IMR-90 (cell line): ENCODE measurements around the gene FAM193B. TPM values are rescaled to one million over a fixed set of nuclear protein-coding genes. Genes with fewer than 3 reads are reported as not detected.

Source experiments
- ATAC-seq: fragments of 200-7000 bp; cut with Tn5 transposase; 2 replicates; pipeline ENCODE4 v1.9.1; 2020; ENCODE audit warnings: low read depth, mild to moderate bottlenecking, moderate library complexity
- BruUV-seq: library from RNA; stranded (reverse); fragments of 400-500 nt; replicated peaks from 2 replicates; lab custom pipeline; 2021; lab: Mats Ljungman, UMichigan
- CTCF ChIA-PET: fragments of 300-600 bp; formaldehyde crosslinking; extraction: SDS; loops from one replicate; lab custom pipeline; 2021; ENCODE audit warnings: antibody characterized with exemption; lab: Yijun Ruan, JAX
- POLR2A ChIA-PET: fragments of 300-600 bp; sonication (Branson Sonifier 250); formaldehyde crosslinking; loops from one replicate; lab custom pipeline; 2022; ENCODE audit warnings: antibody characterized with exemption; ENCODE audit not compliant: unreplicated experiment; lab: Charles Lee
- DNase-seq: peaks from one replicate; pipeline ENCODE4 v3.0.0; 2013
- H2AFZ ChIP-seq: replicated peaks from 2 replicates; pipeline ENCODE3; 2013; ENCODE audit warnings: low read length, mild to moderate bottlenecking; ENCODE audit not compliant: poor library complexity
- H2AK5ac ChIP-seq: 2 replicates; pipeline ENCODE4 v1.6.1; 2013; ENCODE audit warnings: low read depth, low read length, inconsistent platforms
- H2AK9ac ChIP-seq: replicated peaks from 2 replicates; pipeline ENCODE3; 2013; ENCODE audit warnings: mild to moderate bottlenecking, low read depth, low read length, moderate library complexity; ENCODE audit not compliant: poor library complexity
- H2BK120ac ChIP-seq: 2 replicates; pipeline ENCODE4 v1.6.1; 2013; ENCODE audit warnings: low read depth, low read length, inconsistent platforms
- H2BK15ac ChIP-seq: 3 replicates; pipeline ENCODE4 v1.6.1; 2013; ENCODE audit warnings: low read depth, low read length, inconsistent platforms
- H2BK20ac ChIP-seq: 2 replicates; pipeline ENCODE4 v1.6.1; 2013; ENCODE audit warnings: low read depth, mild to moderate bottlenecking, inconsistent platforms, low read length, moderate library complexity
- H2BK5ac ChIP-seq: 2 replicates; pipeline ENCODE4 v1.6.1; 2013; ENCODE audit warnings: mild to moderate bottlenecking, low read depth, low read length, inconsistent platforms; ENCODE audit not compliant: poor library complexity, severe bottlenecking
- H3K14ac ChIP-seq: replicated peaks from 2 replicates; pipeline ENCODE4 v1.6.1; 2013; ENCODE audit warnings: low read depth, low read length, inconsistent platforms
- H3K18ac ChIP-seq: 2 replicates; pipeline ENCODE4 v1.6.1; 2013; ENCODE audit warnings: low read depth, low read length, control low read depth
- H3K23ac ChIP-seq: 2 replicates; pipeline ENCODE4 v1.6.1; 2013; ENCODE audit warnings: low read depth, low read length, inconsistent platforms
- H3K27ac ChIP-seq: 2 replicates; pipeline ENCODE4 v1.5.1; 2013; ENCODE audit warnings: mild to moderate bottlenecking, control low read depth, low read length; ENCODE audit not compliant: insufficient read depth
- H3K27me3 ChIP-seq: 2 replicates; pipeline ENCODE4 v1.6.1; 2013; ENCODE audit warnings: low read length; ENCODE audit not compliant: control insufficient read depth, insufficient read depth
- H3K36me3 ChIP-seq: 2 replicates; pipeline ENCODE4 v1.6.1; 2013; ENCODE audit warnings: low read length, mixed read lengths; ENCODE audit not compliant: control insufficient read depth, insufficient read depth
- H3K4ac ChIP-seq: 2 replicates; pipeline ENCODE4 v1.6.1; 2013; ENCODE audit warnings: low read depth, low read length, inconsistent platforms
- H3K4me1 ChIP-seq: 2 replicates; pipeline ENCODE4 v1.6.1; 2013; ENCODE audit warnings: low read length, mixed read lengths; ENCODE audit not compliant: control insufficient read depth, insufficient read depth
- H3K4me2 ChIP-seq: 2 replicates; pipeline ENCODE4 v1.6.1; 2013; ENCODE audit warnings: low read depth, mild to moderate bottlenecking, control low read depth, low read length, moderate library complexity
- H3K4me3 ChIP-seq: 2 replicates; pipeline ENCODE4 v1.5.1; 2013; ENCODE audit warnings: low read depth, mild to moderate bottlenecking, control low read depth, low read length, moderate library complexity; ENCODE audit not compliant: insufficient read depth
- H3K56ac ChIP-seq: 2 replicates; pipeline ENCODE4 v1.6.1; 2013; ENCODE audit warnings: low read length, inconsistent platforms; ENCODE audit not compliant: insufficient read depth; ENCODE audit errors: extremely low read depth
- H3K79me1 ChIP-seq, 2 experiments: 2 replicates each; pipeline ENCODE4 v1.6.1; 2013; ENCODE audit warnings: low read length in 2 of 2, inconsistent platforms in 1 of 2, low read depth in 1 of 2
- H3K9ac ChIP-seq: 2 replicates; pipeline ENCODE4 v1.6.1; 2013; ENCODE audit warnings: low read depth, low read length, control low read depth
- H3K9me1 ChIP-seq: 2 replicates; pipeline ENCODE4 v1.6.1; 2013; ENCODE audit warnings: low read length, inconsistent platforms; ENCODE audit not compliant: insufficient read depth
- H3K9me3 ChIP-seq: 2 replicates; pipeline ENCODE4 v1.6.1; 2013; ENCODE audit warnings: low read length; ENCODE audit not compliant: control insufficient read depth, insufficient read depth
- H4K20me1 ChIP-seq: 2 replicates; pipeline ENCODE4 v1.6.1; 2013; ENCODE audit warnings: low read length, inconsistent platforms; ENCODE audit not compliant: insufficient read depth
- H4K5ac ChIP-seq: 2 replicates; pipeline ENCODE4 v1.6.1; 2013; ENCODE audit warnings: mild to moderate bottlenecking, low read depth, low read length, control low read depth
- H4K8ac ChIP-seq, 2 experiments: 2 replicates each; pipeline ENCODE4 v1.6.1; 2013; ENCODE audit warnings: low read depth in 2 of 2, low read length in 2 of 2, control low read depth in 1 of 2, inconsistent platforms in 1 of 2
- H4K91ac ChIP-seq: 2 replicates; pipeline ENCODE4 v1.6.1; 2013; ENCODE audit warnings: low read depth, low read length, inconsistent platforms; ENCODE audit not compliant: insufficient read depth
- BHLHE40 ChIP-seq: fragments of 150-350 bp; IDR thresholded peaks from 2 replicates; pipeline ENCODE4 v1.6.1; 2016; ENCODE audit warnings: mild to moderate bottlenecking, low read depth, low read length
- CEBPB ChIP-seq: IDR thresholded peaks from 2 replicates; pipeline ENCODE4 v1.6.1; 2012; ENCODE audit warnings: low read depth, low read length, improper control_type of control experiment
- CHD1 ChIP-seq: IDR thresholded peaks from 2 replicates; pipeline ENCODE4 v1.6.1; 2012; ENCODE audit warnings: low read depth, low read length, improper control_type of control experiment
- CTCF ChIP-seq: conservative IDR thresholded peaks from 2 replicates; pipeline ENCODE4 v1.5.1; 2012; ENCODE audit warnings: mild to moderate bottlenecking, low read depth, low read length, improper control_type of control experiment
- ELK1 ChIP-seq: fragments of 150-350 bp; IDR thresholded peaks from 2 replicates; pipeline ENCODE4 v1.6.1; 2016; ENCODE audit warnings: low read depth, mild to moderate bottlenecking, low read length, moderate library complexity, borderline replicate concordance
- FOS ChIP-seq: fragments of 150-350 bp; IDR thresholded peaks from 2 replicates; pipeline ENCODE4 v1.6.1; 2016; ENCODE audit warnings: low read depth, low read length
- MAFK ChIP-seq: IDR thresholded peaks from 2 replicates; pipeline ENCODE4 v1.6.1; 2012; ENCODE audit warnings: low read depth, low read length, improper control_type of control experiment
- MAZ ChIP-seq: IDR thresholded peaks from 2 replicates; pipeline ENCODE4 v1.6.1; 2012; ENCODE audit warnings: low read depth, mild to moderate bottlenecking, low read length, improper control_type of control experiment, moderate library complexity, borderline replicate concordance
- MXI1 ChIP-seq: IDR thresholded peaks from 2 replicates; pipeline ENCODE4 v1.6.1; 2012; ENCODE audit warnings: low read depth, mild to moderate bottlenecking, low read length, moderate library complexity, borderline replicate concordance
- NFE2L2 ChIP-seq: fragments of 150-350 bp; IDR thresholded peaks from 2 replicates; pipeline ENCODE4 v1.6.1; 2016; ENCODE audit warnings: low read depth, mild to moderate bottlenecking, low read length
- POLR2A ChIP-seq: IDR thresholded peaks from 2 replicates; pipeline ENCODE4 v1.6.1; 2012; ENCODE audit warnings: mild to moderate bottlenecking, low read depth, low read length
- RAD21 ChIP-seq: IDR thresholded peaks from 2 replicates; pipeline ENCODE4 v1.6.1; 2012; ENCODE audit warnings: low read length, improper control_type of control experiment
- RCOR1 ChIP-seq: IDR thresholded peaks from 2 replicates; pipeline ENCODE4 v1.6.1; 2012; ENCODE audit warnings: mild to moderate bottlenecking, low read length, improper control_type of control experiment; ENCODE audit not compliant: insufficient replicate concordance
- RFX5 ChIP-seq: IDR thresholded peaks from 2 replicates; pipeline ENCODE4 v1.8.0; 2012; ENCODE audit warnings: low read depth, mild to moderate bottlenecking, low read length, moderate library complexity
- SMC3 ChIP-seq: fragments of 150-350 bp; IDR thresholded peaks from 2 replicates; pipeline ENCODE4 v1.6.1; 2016; ENCODE audit warnings: low read depth, mild to moderate bottlenecking, antibody characterized with exemption, low read length, moderate library complexity
- USF2 ChIP-seq: fragments of 150-350 bp; IDR thresholded peaks from 2 replicates; pipeline ENCODE4 v1.6.1; 2017; ENCODE audit warnings: mild to moderate bottlenecking, antibody characterized with exemption, low read length, low read depth
- WGBS, 2 experiments: methylation state at CpG; one replicate each; pipeline versions ENCODE4 v1.1.5 to v1.1.7; 2013; ENCODE audit warnings: missing lambda C conversion rate in 2 of 2; ENCODE audit not compliant: insufficient read length in 1 of 2; ENCODE audit errors: extremely low coverage in 2 of 2; 5-methylcytosine and 5-hydroxymethylcytosine counted together
- dilution Hi-C: fragments of 300-500 bp; cut with HindIII; formaldehyde crosslinking; loops from one replicate; pipeline ENCODE4 v1.14.3; 2018; ENCODE audit warnings: low sequenced_read_pairs; ENCODE audit not compliant: unreplicated experiment
- in situ Hi-C: fragments of 300-500 bp; cut with MboI; formaldehyde crosslinking; loops from 3 replicates; pipeline ENCODE4 v1.14.3; 2019; ENCODE audit warnings: low sequenced_read_pairs, inconsistent platforms, mixed read lengths
- intact Hi-C: fragments of 100-400 bp; cut with micrococcal nuclease; formaldehyde crosslinking; loops from 2 replicates; pipeline ENCODE4 v1.10.0; 2022
- polyA plus RNA-seq, 3 experiments: library from polyadenylated mRNA; depleted of rRNA; stranded (reverse); fragments of >200 nt; gene quantifications; 2 replicates each; pipeline ENCODE4 v1.2.3, GENCODE V29; 2012; ENCODE audit warnings: low replicate concordance in 1 of 3
- total RNA-seq: library from RNA; depleted of rRNA; stranded (reverse); fragments of >200 nt; gene quantifications from 2 replicates; pipeline ENCODE4 v1.2.3, GENCODE V29; 2012

Gene FAM193B
- total and polyA plus RNA-seq, 2 of the 4 experiments (the other 2 are of a cell fraction): 9.5 to 52.2 TPM

- in situ Hi-C loops (no loop called here), dilution Hi-C loops (no loop called here), intact Hi-C loops (no loop called here)
- Histone ChIP-seq H4K20me1 (no peaks in the 10 kb centered on the region; the same call in 1 of the 2 replicates), H3K9me1 (no peaks in the 10 kb centered on the region), H3K4ac (no peak overlapping the region), H2AK5ac (no peak overlapping the region), H3K9me3 (no peaks in the 10 kb centered on the region), H3K79me1 (peaks cover 12 to 13% of the 10 kb centered on the region in 2 experiments; a peak in 3 of 4 replicates), H2BK15ac (no peak overlapping the region), H2AK9ac (no peak overlapping the region), H4K5ac (no peak overlapping the region), H3K27ac (no peak overlapping the region), H2BK20ac (no peak overlapping the region), H3K23ac (no peak overlapping the region), H3K4me2 (no peak overlapping the region), H3K9ac (no peak overlapping the region), H4K8ac (no peak overlapping the region), H3K4me1 (no peaks in the 10 kb centered on the region), H3K27me3 (no peaks in the 10 kb centered on the region), H3K56ac (no peak overlapping the region), H3K18ac (no peak overlapping the region), H2BK120ac (no peak overlapping the region), H3K36me3 (peaks cover 51% of the 10 kb centered on the region), H4K91ac (no peak overlapping the region), H3K14ac (no peak overlapping the region), H2BK5ac (no peak overlapping the region), H3K4me3 (no peak overlapping the region), H2AFZ (no peak overlapping the region)
- WGBS, 2 experiments: 81% methylated on average over 9 of the region's 11 CpGs; no CpG with 5 or more reads in 1 of the 2 experiments
- ChIA-PET POLR2A (no interaction called here), CTCF (no interaction called here)
- no peak for ATAC-seq
- BruUV-seq: no TSS peak
- DNase-seq: no peak
- no peak for TF ChIP-seq SMC3
- TF ChIP-seq RFX5: no peak
- no peak for TF ChIP-seq FOS
- no peak for TF ChIP-seq MAFK
- no peak for TF ChIP-seq USF2
- TF ChIP-seq POLR2A: no peak
- no peak for TF ChIP-seq RAD21
- no peak for TF ChIP-seq CHD1
- no peak for TF ChIP-seq CTCF
- TF ChIP-seq BHLHE40: no peak
- no peak for TF ChIP-seq MAZ
- TF ChIP-seq CEBPB: no peak
- TF ChIP-seq ELK1: no peak
- TF ChIP-seq RCOR1: no peak
- no peak for TF ChIP-seq MXI1
- TF ChIP-seq NFE2L2: no peak
These were observed 44.3 kb downstream of the FAM193B start for GRCh38 chr5:177509991-177510566.
